Upper lobe of left lung (tissue), 6 donors: ENCODE measurements around the gene SDS. TPM values are rescaled to one million over a fixed set of nuclear protein-coding genes. Genes with fewer than 3 reads are reported as not detected.
A peak's percentile ranks its signal among the peaks of the same experiment; 100 is the strongest.

Experiments used
- ATAC-seq, 2 donors: fragments of 200-7000 bp; cut with Tn5 transposase; one replicate each; pipeline ENCODE4 v1.9.1; 2022; ENCODE audit warnings: mild to moderate bottlenecking in 2 of 2, moderate library complexity in 2 of 2; ENCODE audit not compliant: low FRiP score in 2 of 2
- DNase-seq, 2 donors: peaks; one replicate each; pipeline ENCODE4 v3.0.0-alpha.2; 2019 to 2020
- H3K27ac ChIP-seq, 4 donors: fragments of 200-600 bp; sonication (generic); one replicate each; pipeline ENCODE4 v1.5.1; 2016 to 2019
- H3K27me3 ChIP-seq, 4 donors: fragments of 200-600 bp; sonication (generic); one replicate each; pipeline ENCODE4 v1.5.1; 2017 to 2019
- H3K36me3 ChIP-seq, 4 donors: fragments of 200-600 bp; sonication (generic); one replicate each; pipeline ENCODE4 v1.5.1; 2016 to 2019
- H3K4me1 ChIP-seq, 4 donors: fragments of 200-600 bp; sonication (generic); one replicate each; pipeline ENCODE4 v1.5.1; 2018 to 2019
- H3K4me3 ChIP-seq, 4 donors: fragments of 200-600 bp; sonication (generic); one replicate each; pipeline ENCODE4 v1.5.1; 2017 to 2019; ENCODE audit warnings: mild to moderate bottlenecking in 2 of 4, moderate library complexity in 1 of 4
- H3K9me3 ChIP-seq, 4 donors: fragments of 200-600 bp; sonication (generic); one replicate each; pipeline ENCODE4 v1.5.1; 2018 to 2019
- CTCF ChIP-seq, 6 experiments: fragments of 450-650 bp in 4 of 6; fragments of 200-600 bp in 2 of 6; sonication (generic) in 2 of 6; IDR thresholded peaks; one replicate each; pipeline ENCODE4 v1.5.1; 2016 to 2019; ENCODE audit warnings: antibody characterized with exemption in 6 of 6
- EP300 ChIP-seq, 4 donors: sonication (generic); formaldehyde crosslinking; IDR thresholded peaks; one replicate each; pipeline ENCODE4 v1.5.1; 2017; ENCODE audit warnings: antibody characterized with exemption in 4 of 4, control low read depth in 2 of 4
- POLR2A ChIP-seq, 4 donors: fragments of 450-650 bp; IDR thresholded peaks; one replicate each; pipeline ENCODE4 v1.5.1; 2016 to 2017; ENCODE audit warnings: antibody characterized with exemption in 4 of 4, mild to moderate bottlenecking in 2 of 4
- POLR2AphosphoS5 ChIP-seq, 2 donors: sonication (generic); formaldehyde crosslinking; IDR thresholded peaks; one replicate each; pipeline ENCODE4 v1.5.1; 2017; ENCODE audit warnings: antibody characterized with exemption in 2 of 2
- WGBS, 2 donors: methylation state at CpG; one replicate each; pipeline ENCODE4 v1.1.5; 2017 to 2018; 5-methylcytosine and 5-hydroxymethylcytosine counted together
- total RNA-seq, 6 donors: library from RNA; depleted of rRNA in 4 of 6; stranded (reverse); fragments of >200 nt in 4 of 6; gene quantifications; one replicate each; pipeline versions ENCODE4 v1.1.0 to v1.2.1, GENCODE V29; 2016 to 2021
- donor health status: DM: no; HTN: no; CAD: no; lungs with moderate emphysema.
- donor health status: DM: no; HTN: yes; CAD: no; lungs with severe emphysema.

Gene SDS
- total RNA-seq, 6 donors from 2014 or later: 1.00 to 4.0 (median 2.4) TPM

GRCh38 chr12:113388351-113388750 lies 15.3 kb downstream of the SDS start:
- no peaks in the 10 kb centered on the region for H3K9me3 ChIP-seq
- WGBS, 2 donors: 95 to 97% methylated on average over 5 to 12 of the region's 14 CpGs
- H3K4me3 ChIP-seq: no peak overlapping the region
- no peaks in the 10 kb centered on the region for H3K27me3 ChIP-seq
- no peak for TF ChIP-seq CTCF (IDR thresholded peaks at IDR 0.05)
- TF ChIP-seq POLR2A (IDR thresholded peaks at IDR 0.05): no peak
- TF ChIP-seq EP300 (IDR thresholded peaks at IDR 0.05): no peak
- TF ChIP-seq POLR2AphosphoS5 (IDR thresholded peaks at IDR 0.05): no peak
- no peak overlapping the region for H3K27ac ChIP-seq
- DNase-seq (peak in 1 of 2 donors; percentile 67), ATAC-seq (no peak)
- H3K4me1 ChIP-seq: no peaks in the 10 kb centered on the region
- H3K36me3 ChIP-seq: peaks cover 0 to 69% (median 42%) of the 10 kb centered on the region in 4 donors

GRCh38 chr12:113387631-113388030 lies 16.1 kb downstream of the SDS start:
- H3K27ac ChIP-seq: no peak overlapping the region
- H3K9me3 ChIP-seq: no peaks in the 10 kb centered on the region
- TF ChIP-seq EP300 (IDR thresholded peaks at IDR 0.05) (no peak), POLR2AphosphoS5 (IDR thresholded peaks at IDR 0.05) (no peak), POLR2A (IDR thresholded peaks at IDR 0.05) (no peak)
- 89 to 97% methylated on average over 11 of the region's 11 CpGs for WGBS, 2 donors
- H3K27me3 ChIP-seq: no peaks in the 10 kb centered on the region
- H3K4me1 ChIP-seq: no peaks in the 10 kb centered on the region
- ATAC-seq (no peak), DNase-seq (no peak)
- peaks cover 0 to 75% (median 42%) of the 10 kb centered on the region in 4 donors for H3K36me3 ChIP-seq
- H3K4me3 ChIP-seq: no peak overlapping the region

GRCh38 chr12:113386866-113387566 lies 16.7 kb downstream of the SDS start:
- Histone ChIP-seq H3K27ac (no peak overlapping the region), H3K27me3 (no peaks in the 10 kb centered on the region), H3K4me3 (no peak overlapping the region), H3K36me3 (peaks cover 0 to 77% (median 42%) of the 10 kb centered on the region in 4 donors), H3K4me1 (no peaks in the 10 kb centered on the region), H3K9me3 (no peaks in the 10 kb centered on the region)
- no peak for ATAC-seq
- TF ChIP-seq CTCF (IDR thresholded peaks at IDR 0.05) (no peak), EP300 (IDR thresholded peaks at IDR 0.05) (no peak), POLR2A (IDR thresholded peaks at IDR 0.05) (no peak), POLR2AphosphoS5 (IDR thresholded peaks at IDR 0.05) (no peak)
- no peak for DNase-seq
- WGBS, 2 donors: 95 to 99% methylated on average over 3 to 12 of the region's 12 CpGs

- Histone ChIP-seq H3K4me3 (no peak overlapping the region), H3K27me3 (no peaks in the 10 kb centered on the region), H3K36me3 (peaks cover 0 to 86% (median 51%) of the 10 kb centered on the region in 4 donors), H3K9me3 (no peaks in the 10 kb centered on the region), H3K4me1 (no peaks in the 10 kb centered on the region), H3K27ac (no peak overlapping the region)
- no peak for DNase-seq
- TF ChIP-seq EP300 (IDR thresholded peaks at IDR 0.05) (no peak), POLR2A (IDR thresholded peaks at IDR 0.05) (no peak), CTCF (IDR thresholded peaks at IDR 0.05) (no peak), POLR2AphosphoS5 (IDR thresholded peaks at IDR 0.05) (no peak)
- no peak for ATAC-seq
- 94 to 96% methylated on average over 6 of the region's 6 CpGs for WGBS, 2 donors
These were observed 18.3 kb downstream of the SDS start for GRCh38 chr12:113385282-113385882.

GRCh38 chr12:113384778-113385177 lies 18.9 kb downstream of the SDS start:
- Histone ChIP-seq H3K27me3 (no peaks in the 10 kb centered on the region), H3K4me3 (no peak overlapping the region), H3K4me1 (no peaks in the 10 kb centered on the region), H3K27ac (no peak overlapping the region), H3K36me3 (peaks cover 0 to 88% (median 53%) of the 10 kb centered on the region in 4 donors), H3K9me3 (no peaks in the 10 kb centered on the region)
- TF ChIP-seq POLR2A (IDR thresholded peaks at IDR 0.05): no peak
- no peak for TF ChIP-seq CTCF (IDR thresholded peaks at IDR 0.05)
- no peak for TF ChIP-seq POLR2AphosphoS5 (IDR thresholded peaks at IDR 0.05)
- no peak for TF ChIP-seq EP300 (IDR thresholded peaks at IDR 0.05)
- WGBS, 2 donors: 84 to 92% methylated on average over 9 to 14 of the region's 14 CpGs
- DNase-seq (peak in 1 of 2 donors; percentile 72), ATAC-seq (no peak)
